ENCODE results near the gene KCNG4. TPM values are rescaled to one million over a fixed set of nuclear protein-coding genes. Genes with fewer than 3 reads are reported as not detected.

The KCNG4 gene
- total RNA-seq, 1 donor from 2014 or later = not detected

DNA sequence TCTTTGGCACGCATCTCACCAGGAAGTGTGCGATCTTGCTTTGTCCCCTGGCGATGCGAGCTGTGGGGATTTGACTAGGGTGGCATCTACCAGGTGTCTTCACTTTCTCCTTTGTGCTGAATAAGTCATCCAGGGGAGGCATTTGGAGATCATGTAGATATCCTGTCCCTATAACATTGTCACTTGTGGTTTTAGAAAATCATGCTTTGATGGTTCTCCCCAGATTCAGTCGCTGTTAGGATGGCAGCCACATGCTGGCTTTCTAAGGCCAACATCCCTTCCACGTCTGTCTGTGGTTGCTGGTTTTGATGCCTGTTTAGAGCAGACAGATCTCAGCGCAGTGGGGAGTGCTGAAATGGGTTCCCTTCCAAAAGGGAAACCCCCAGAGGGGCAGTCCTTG, 46.3 kb downstream of the KCNG4 start:
- H3K9me3 Mint-ChIP-seq (ENCODE audit: unreplicated experiment) = peaks cover 13% of the 10 kb centered on the region
- DNase-seq = no peak
- H3K27ac Mint-ChIP-seq (ENCODE audit: unreplicated experiment) = peak overlapping the region; percentile 38
- H3K27me3 Mint-ChIP-seq (ENCODE audit: unreplicated experiment) = peaks cover 10% of the 10 kb centered on the region
- no peaks in the 10 kb centered on the region for H3K36me3 Mint-ChIP-seq (ENCODE audit: unreplicated experiment)
- TF ChIP-seq, protein P1, sequence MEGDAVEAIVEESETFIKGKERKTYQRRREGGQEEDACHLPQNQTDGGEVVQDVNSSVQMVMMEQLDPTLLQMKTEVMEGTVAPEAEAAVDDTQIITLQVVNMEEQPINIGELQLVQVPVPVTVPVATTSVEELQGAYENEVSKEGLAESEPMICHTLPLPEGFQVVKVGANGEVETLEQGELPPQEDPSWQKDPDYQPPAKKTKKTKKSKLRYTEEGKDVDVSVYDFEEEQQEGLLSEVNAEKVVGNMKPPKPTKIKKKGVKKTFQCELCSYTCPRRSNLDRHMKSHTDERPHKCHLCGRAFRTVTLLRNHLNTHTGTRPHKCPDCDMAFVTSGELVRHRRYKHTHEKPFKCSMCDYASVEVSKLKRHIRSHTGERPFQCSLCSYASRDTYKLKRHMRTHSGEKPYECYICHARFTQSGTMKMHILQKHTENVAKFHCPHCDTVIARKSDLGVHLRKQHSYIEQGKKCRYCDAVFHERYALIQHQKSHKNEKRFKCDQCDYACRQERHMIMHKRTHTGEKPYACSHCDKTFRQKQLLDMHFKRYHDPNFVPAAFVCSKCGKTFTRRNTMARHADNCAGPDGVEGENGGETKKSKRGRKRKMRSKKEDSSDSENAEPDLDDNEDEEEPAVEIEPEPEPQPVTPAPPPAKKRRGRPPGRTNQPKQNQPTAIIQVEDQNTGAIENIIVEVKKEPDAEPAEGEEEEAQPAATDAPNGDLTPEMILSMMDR (IDR thresholded peaks at IDR 0.05; ENCODE audit: partially characterized antibody, unreplicated experiment) = no peak
- H3K4me1 Mint-ChIP-seq (ENCODE audit: low read depth, unreplicated experiment) = peaks cover 20% of the 10 kb centered on the region
- H3K4me3 Mint-ChIP-seq (ENCODE audit: unreplicated experiment) = no peak overlapping the region

DNA sequence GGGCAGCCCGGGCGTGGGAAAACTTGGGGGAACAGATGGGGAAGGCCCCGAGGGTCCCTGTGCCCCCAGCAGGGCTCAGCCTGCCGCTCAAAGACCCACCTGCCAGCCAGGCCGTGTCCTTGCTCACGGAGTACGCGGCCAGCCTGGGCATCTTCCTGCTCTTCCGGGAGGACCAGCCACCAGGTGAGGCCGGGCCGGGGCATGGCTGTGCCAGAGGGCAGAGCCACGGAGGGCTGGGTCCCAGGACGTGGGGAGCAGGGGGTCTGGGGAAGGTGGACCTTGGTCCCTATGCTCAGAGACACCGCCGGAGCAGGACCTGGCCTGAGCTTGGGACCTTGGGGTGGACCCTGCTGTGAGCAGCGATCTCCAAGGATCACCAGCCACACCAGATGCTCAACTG, 48.3 kb downstream of the KCNG4 start:
- Mint-ChIP-seq H3K36me3 (ENCODE audit: unreplicated experiment) (no peaks in the 10 kb centered on the region), H3K27ac (ENCODE audit: unreplicated experiment) (no peak overlapping the region), H3K27me3 (ENCODE audit: unreplicated experiment) (peaks cover 10% of the 10 kb centered on the region), H3K4me1 (ENCODE audit: low read depth, unreplicated experiment) (peaks cover 16% of the 10 kb centered on the region), H3K4me3 (ENCODE audit: unreplicated experiment) (no peak overlapping the region), H3K9me3 (ENCODE audit: unreplicated experiment) (peaks cover 10% of the 10 kb centered on the region)
- TF ChIP-seq, protein P1 (IDR thresholded peaks at IDR 0.05; ENCODE audit: partially characterized antibody, unreplicated experiment) = no peak
- DNase-seq = no peak

DNA sequence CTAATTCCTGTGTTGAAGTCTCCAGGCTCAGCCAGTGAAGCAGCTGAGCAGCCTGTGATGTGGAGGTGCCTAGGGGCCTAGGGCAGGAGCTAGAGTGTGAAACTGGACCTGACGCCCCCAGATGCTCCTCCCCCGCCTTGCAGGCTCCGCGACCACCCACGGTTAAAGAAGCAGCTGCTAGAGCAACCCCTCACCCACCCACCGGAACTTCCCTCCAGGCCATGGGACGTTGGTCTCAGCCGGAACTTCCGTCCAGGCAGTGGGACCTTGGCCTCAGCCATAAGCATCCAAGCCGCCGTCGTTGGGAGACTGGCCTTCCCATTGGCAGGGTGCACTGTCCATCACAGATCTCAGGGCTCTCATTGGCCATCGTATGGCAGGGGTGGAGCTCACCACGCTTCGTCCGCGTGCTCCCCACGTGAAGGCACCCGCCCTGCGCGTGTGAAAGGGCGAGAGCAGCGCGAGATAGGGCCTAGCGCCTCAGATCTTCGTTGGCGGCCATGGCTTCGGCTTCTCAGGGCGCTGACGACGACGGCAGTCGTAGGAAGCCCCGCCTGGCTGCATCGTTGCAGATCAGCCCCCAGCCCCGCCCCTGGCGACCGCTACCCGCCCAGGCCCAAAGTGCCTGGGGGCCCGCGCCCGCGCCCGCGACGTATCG, 49.0 kb downstream of the KCNG4 start, which contains the start of gene ADAD2:
Gene ADAD2 (plus strand): TSS at position 427 of the 658 bp plus-strand sequence. CDS start 74 bp downstream, at position 501.
- Mint-ChIP-seq H3K9me3 (ENCODE audit: unreplicated experiment) (peaks cover 10% of the 10 kb centered on the region), H3K4me3 (ENCODE audit: unreplicated experiment) (no peak within 1 kb of the TSS), H3K27ac (ENCODE audit: unreplicated experiment) (no peak within 1 kb of the TSS), H3K27me3 (ENCODE audit: unreplicated experiment) (peaks cover 10% of the 10 kb centered on the region), H3K36me3 (ENCODE audit: unreplicated experiment) (no peaks in the 10 kb centered on the region), H3K4me1 (ENCODE audit: low read depth, unreplicated experiment) (peaks cover 17% of the 10 kb centered on the region)
- TF ChIP-seq, protein P1 (IDR thresholded peaks at IDR 0.05; ENCODE audit: partially characterized antibody, unreplicated experiment) = no peak
- no peak for DNase-seq

DNA sequence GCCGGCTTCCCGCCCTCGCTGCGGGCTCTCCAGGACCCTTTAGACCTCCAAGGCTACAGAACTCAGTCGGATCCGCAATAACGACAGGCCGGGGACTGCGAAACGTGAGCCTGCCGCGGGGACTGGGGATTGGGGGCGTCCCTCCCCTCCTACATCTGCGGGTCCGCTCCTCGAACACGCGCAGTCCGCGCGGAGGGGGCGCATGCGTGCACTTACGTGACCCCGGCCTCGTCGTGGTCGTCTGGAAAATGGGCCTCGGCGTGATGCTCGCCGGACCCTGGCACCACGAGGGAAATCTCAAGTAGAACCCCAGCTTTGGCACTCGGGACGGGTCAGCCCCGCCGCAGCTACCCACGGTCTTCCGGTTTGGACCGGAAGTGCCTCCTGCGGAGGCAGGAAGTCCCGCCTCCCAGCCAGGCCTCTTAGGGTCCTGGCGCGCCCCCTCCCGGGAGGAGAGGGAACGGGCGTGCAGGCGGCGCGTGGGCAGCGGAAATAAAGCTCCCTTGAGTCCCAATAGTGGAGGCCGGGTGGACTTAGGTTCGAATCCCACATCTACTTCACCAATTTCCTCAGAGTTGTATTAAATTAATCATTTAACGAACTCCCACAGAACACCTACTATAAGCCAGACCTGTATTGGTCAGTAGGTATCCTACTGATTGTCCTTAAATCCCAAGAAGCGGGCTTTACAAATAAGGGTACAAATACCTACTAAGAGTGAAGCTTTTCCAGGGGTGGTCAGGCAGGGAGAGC, 53.0 kb downstream of the KCNG4 start, which contains the start of gene TAF1C:
Gene TAF1C (minus strand): TSS at position 373 of the 753 bp plus-strand sequence. CDS start 2,069 bp downstream, outside the sequence.
- peak; percentile 90 for DNase-seq
- no peaks in the 10 kb centered on the region for H3K36me3 Mint-ChIP-seq (ENCODE audit: unreplicated experiment)
- TF ChIP-seq, protein P1 (IDR thresholded peaks at IDR 0.05; ENCODE audit: partially characterized antibody, unreplicated experiment) = peak; percentile 88
- H3K27me3 Mint-ChIP-seq (ENCODE audit: unreplicated experiment) = no peaks in the 10 kb centered on the region
- H3K4me1 Mint-ChIP-seq (ENCODE audit: low read depth, unreplicated experiment) = peaks cover 14% of the 10 kb centered on the region
- H3K27ac Mint-ChIP-seq (ENCODE audit: unreplicated experiment) = peak within 1 kb of the TSS; percentile 81
- peak within 1 kb of the TSS; percentile 94 for H3K4me3 Mint-ChIP-seq (ENCODE audit: unreplicated experiment)
- H3K9me3 Mint-ChIP-seq (ENCODE audit: unreplicated experiment) = peaks cover 3% of the 10 kb centered on the region

DNA sequence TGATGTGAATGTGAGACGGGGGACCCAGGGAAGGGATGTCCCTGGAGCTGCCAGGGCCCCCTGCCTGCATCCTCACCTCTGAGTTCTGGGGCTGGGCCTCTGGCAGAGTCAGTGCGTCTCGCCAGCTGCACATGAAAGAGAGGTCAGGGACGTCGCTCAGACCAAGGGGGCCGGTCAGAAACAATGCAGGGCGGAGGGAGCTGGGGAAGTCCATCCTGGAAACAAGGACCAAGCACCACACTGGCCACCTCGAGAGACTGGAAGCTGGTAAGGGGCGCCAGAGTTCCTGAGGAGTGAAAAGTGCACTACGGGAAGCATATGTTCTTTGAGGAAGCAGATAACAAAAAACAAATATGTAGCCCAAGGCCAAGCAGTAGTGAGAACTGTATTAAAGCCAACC, 55.0 kb downstream of the KCNG4 start:
- Mint-ChIP-seq H3K4me3 (ENCODE audit: unreplicated experiment) (peak overlapping the region; percentile 64), H3K36me3 (ENCODE audit: unreplicated experiment) (no peaks in the 10 kb centered on the region), H3K27ac (ENCODE audit: unreplicated experiment) (no peak overlapping the region), H3K4me1 (ENCODE audit: low read depth, unreplicated experiment) (peaks cover 11% of the 10 kb centered on the region), H3K27me3 (ENCODE audit: unreplicated experiment) (no peaks in the 10 kb centered on the region), H3K9me3 (ENCODE audit: unreplicated experiment) (peaks cover 2% of the 10 kb centered on the region)
- no peak for DNase-seq
- TF ChIP-seq, protein P1 (IDR thresholded peaks at IDR 0.05; ENCODE audit: partially characterized antibody, unreplicated experiment) = no peak

Measured in glutamatergic neuron (in vitro differentiated cells).